ENCODE results near the gene PTH2. TPM values are rescaled to one million over a fixed set of nuclear protein-coding genes. Genes with fewer than 3 reads are reported as not detected.

Gene PTH2
- total RNA-seq, 1 donor from 2014 or later: not detected

- Histone ChIP-seq H3K27ac (no peak overlapping the region), H3K9me3 (no peaks in the 10 kb centered on the region), H3K4me3 (no peak overlapping the region), H3K27me3 (peaks cover 35% of the 10 kb centered on the region), H3K36me3 (no peaks in the 10 kb centered on the region), H3K4me1 (no peaks in the 10 kb centered on the region)
- TF ChIP-seq CTCF (IDR thresholded peaks at IDR 0.05): no peak
- intact Hi-C loops (cut with DNase I): no loop called here
- DNase-seq (ENCODE audit: low spot score in 2 of 2): no peak
Observed at GRCh38 chr19:49433240-49433901, 10.1 kb upstream of the PTH2 start.

- Histone ChIP-seq H3K9me3 (no peaks in the 10 kb centered on the region), H3K27ac (no peak overlapping the region), H3K4me3 (no peak overlapping the region), H3K27me3 (peaks cover 41% of the 10 kb centered on the region), H3K4me1 (peaks cover 0 to 5% of the 10 kb centered on the region in 2 donors), H3K36me3 (no peaks in the 10 kb centered on the region)
- TF ChIP-seq CTCF (IDR thresholded peaks at IDR 0.05): no peak
- DNase-seq (ENCODE audit: low spot score in 2 of 2): no peak
- intact Hi-C loops (cut with DNase I): no loop called here
Observed at GRCh38 chr19:49432141-49433073, 9.2 kb upstream of the PTH2 start.

DNA sequence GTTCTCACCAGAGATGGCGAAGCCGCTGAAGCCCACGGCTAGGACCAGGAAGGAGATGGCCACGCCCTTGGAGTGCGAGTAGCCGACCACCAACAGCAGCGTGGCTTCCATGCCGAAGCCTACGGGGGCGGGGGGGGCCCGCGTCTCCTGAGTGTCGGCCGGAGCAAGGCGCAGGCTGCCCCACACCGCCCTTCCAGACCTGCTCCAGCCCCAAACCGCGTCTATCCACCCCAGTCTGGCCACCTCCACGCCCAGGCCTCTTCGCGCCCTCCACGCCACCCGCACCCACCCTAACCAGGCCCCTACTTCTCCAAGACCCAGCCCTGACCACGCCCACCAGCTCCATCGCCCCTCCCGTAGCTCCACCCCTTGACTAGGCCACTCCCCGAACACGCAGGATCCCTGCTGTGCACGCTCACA lies 8.1 kb upstream of the PTH2 start:
- no peak overlapping the region for H3K27ac ChIP-seq
- H3K27me3 ChIP-seq: peaks cover 39% of the 10 kb centered on the region
- intact Hi-C loops (cut with DNase I): no loop called here
- no peaks in the 10 kb centered on the region for H3K9me3 ChIP-seq
- H3K36me3 ChIP-seq: no peaks in the 10 kb centered on the region
- no peak for DNase-seq (ENCODE audit: low spot score in 2 of 2)
- H3K4me1 ChIP-seq: peaks cover 0 to 5% of the 10 kb centered on the region in 2 donors
- no peak for TF ChIP-seq CTCF (IDR thresholded peaks at IDR 0.05)
- H3K4me3 ChIP-seq: no peak overlapping the region

DNA sequence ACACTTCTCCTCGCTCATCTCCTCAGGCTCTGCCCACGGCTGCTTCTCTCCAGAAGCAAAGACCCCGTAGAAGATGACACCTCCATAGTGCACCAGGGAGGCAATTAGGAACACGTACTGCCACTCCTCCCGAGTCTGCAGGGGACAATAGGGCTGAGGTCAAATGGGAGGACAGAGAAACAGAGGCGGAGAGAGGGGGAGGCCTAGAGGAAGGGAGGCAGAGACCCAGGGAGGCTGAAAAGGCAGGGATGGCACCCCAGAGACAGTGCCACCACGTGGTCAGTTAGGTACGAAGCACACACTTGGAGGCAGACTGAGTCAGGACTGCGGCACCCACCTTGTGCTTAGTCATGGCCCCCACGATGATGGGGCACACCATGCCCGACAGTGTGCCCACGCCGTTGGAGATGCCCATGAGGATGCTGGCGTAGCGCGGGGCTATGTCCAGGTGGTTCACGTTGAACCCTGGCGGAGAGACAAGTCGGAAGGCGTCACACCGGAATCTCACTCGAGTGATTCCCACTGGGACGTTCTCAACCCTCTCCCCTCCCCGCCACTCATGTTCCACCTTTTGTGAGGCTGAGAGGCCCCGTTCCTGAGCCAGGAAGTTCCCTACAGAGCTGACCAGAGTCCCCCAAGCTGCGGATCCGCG lies 7.6 kb upstream of the PTH2 start:
- peaks cover 39% of the 10 kb centered on the region for H3K27me3 ChIP-seq
- TF ChIP-seq CTCF (IDR thresholded peaks at IDR 0.05): no peak
- H3K4me3 ChIP-seq: no peak overlapping the region
- H3K4me1 ChIP-seq: peaks cover 0 to 5% of the 10 kb centered on the region in 2 donors
- intact Hi-C loops (cut with DNase I): no loop called here
- no peaks in the 10 kb centered on the region for H3K36me3 ChIP-seq
- no peak for DNase-seq (ENCODE audit: low spot score in 2 of 2)
- no peak overlapping the region for H3K27ac ChIP-seq
- no peaks in the 10 kb centered on the region for H3K9me3 ChIP-seq

- Histone ChIP-seq H3K4me3 (no peak overlapping the region), H3K4me1 (peaks cover 0 to 5% of the 10 kb centered on the region in 2 donors), H3K27ac (no peak overlapping the region), H3K36me3 (no peaks in the 10 kb centered on the region), H3K27me3 (peaks cover 39% of the 10 kb centered on the region), H3K9me3 (no peaks in the 10 kb centered on the region)
- no peak for TF ChIP-seq CTCF (IDR thresholded peaks at IDR 0.05)
- intact Hi-C loops (cut with DNase I): no loop called here
- no peak for DNase-seq (ENCODE audit: low spot score in 2 of 2)
Observed at GRCh38 chr19:49430172-49430677, 7.0 kb upstream of the PTH2 start.
